Measurements from ENCODE around the gene PPP1R3E. TPM values are rescaled to one million over a fixed set of nuclear protein-coding genes. Genes with fewer than 3 reads are reported as not detected.
"Not testable (repeated sequence)": the region's sequence is repeated elsewhere in the genome, so short reads cannot be mapped to it uniquely, and the experiment has no call there.

The PPP1R3E gene
- total RNA-seq, 1 donor from 2014 or later: 8.9 TPM

- no peaks in the 10 kb centered on the region for H3K9me3 Mint-ChIP-seq (ENCODE audit: low read depth)
- TF ChIP-seq CTCF (IDR thresholded peaks at IDR 0.05; ENCODE audit: unreplicated experiment): peak; percentile 15
- peaks cover 8% of the 10 kb centered on the region for H3K4me1 Mint-ChIP-seq (ENCODE audit: low read depth)
- no peaks in the 10 kb centered on the region for H3K36me3 Mint-ChIP-seq (ENCODE audit: insufficient read depth)
- peak; percentile 97 for DNase-seq (ENCODE audit: low spot score, unreplicated experiment)
- peak within 1 kb of the TSS; percentile 100 for H3K27ac Mint-ChIP-seq
- no peaks in the 10 kb centered on the region for H3K27me3 Mint-ChIP-seq
- peak within 1 kb of the TSS; percentile 87 for H3K4me3 Mint-ChIP-seq (ENCODE audit: low read depth)
These were observed 16.4 kb downstream of the PPP1R3E start, which contains the start of gene HOMEZ for GRCh38 chr14:23286020-23286901. TSS of gene HOMEZ (minus strand) at chr14:23286132. CDS start at chr14:23285952, 180 bp downstream.

- Mint-ChIP-seq H3K27ac (peak overlapping the region; percentile 93), H3K4me3 (ENCODE audit: low read depth) (peak overlapping the region; percentile 87), H3K27me3 (no peaks in the 10 kb centered on the region), H3K9me3 (ENCODE audit: low read depth) (no peaks in the 10 kb centered on the region), H3K36me3 (ENCODE audit: insufficient read depth) (no peaks in the 10 kb centered on the region), H3K4me1 (ENCODE audit: low read depth) (peaks cover 8% of the 10 kb centered on the region)
- no peak for DNase-seq (ENCODE audit: low spot score, unreplicated experiment)
- TF ChIP-seq CTCF (IDR thresholded peaks at IDR 0.05; ENCODE audit: unreplicated experiment): no peak
These were observed 17.1 kb downstream of the PPP1R3E start for GRCh38 chr14:23285530-23286019.

GRCh38 chr14:23284654-23285529 lies 17.8 kb downstream of the PPP1R3E start:
- Mint-ChIP-seq H3K27me3 (no peaks in the 10 kb centered on the region), H3K27ac (peak overlapping the region; percentile 93), H3K4me1 (ENCODE audit: low read depth) (peaks cover 11% of the 10 kb centered on the region), H3K36me3 (ENCODE audit: insufficient read depth) (no peaks in the 10 kb centered on the region), H3K4me3 (ENCODE audit: low read depth) (peak overlapping the region; percentile 87), H3K9me3 (ENCODE audit: low read depth) (no peaks in the 10 kb centered on the region)
- DNase-seq (ENCODE audit: low spot score, unreplicated experiment): no peak
- no peak for TF ChIP-seq CTCF (IDR thresholded peaks at IDR 0.05; ENCODE audit: unreplicated experiment)

- H3K27me3 Mint-ChIP-seq: no peaks in the 10 kb centered on the region
- H3K27ac Mint-ChIP-seq: peak overlapping the region; percentile 14
- H3K4me3 Mint-ChIP-seq (ENCODE audit: low read depth): no peak overlapping the region
- no peaks in the 10 kb centered on the region for H3K9me3 Mint-ChIP-seq (ENCODE audit: low read depth)
- peaks cover 16% of the 10 kb centered on the region for H3K4me1 Mint-ChIP-seq (ENCODE audit: low read depth)
- no peak for DNase-seq (ENCODE audit: low spot score, unreplicated experiment)
- peaks cover 8% of the 10 kb centered on the region for H3K36me3 Mint-ChIP-seq (ENCODE audit: insufficient read depth)
- no peak for TF ChIP-seq CTCF (IDR thresholded peaks at IDR 0.05; ENCODE audit: unreplicated experiment)
These were observed 21.4 kb downstream of the PPP1R3E start for GRCh38 chr14:23281247-23281646.

GRCh38 chr14:23277928-23278327 lies 24.7 kb downstream of the PPP1R3E start:
- peaks cover 22% of the 10 kb centered on the region for H3K36me3 Mint-ChIP-seq (ENCODE audit: insufficient read depth)
- H3K27ac Mint-ChIP-seq; H3K27me3 Mint-ChIP-seq; H3K4me1 Mint-ChIP-seq (ENCODE audit: low read depth); H3K9me3 Mint-ChIP-seq (ENCODE audit: low read depth); DNase-seq (ENCODE audit: low spot score, unreplicated experiment); H3K4me3 Mint-ChIP-seq (ENCODE audit: low read depth): not testable (repeated sequence)
